HCT116 (cell line): ENCODE results near the gene ZNF223. TPM values are rescaled to one million over a fixed set of nuclear protein-coding genes. Genes with fewer than 3 reads are reported as not detected.

Experiments
- ATAC-seq: fragments of 200-7000 bp; cut with Tn5 transposase; 2 replicates; pipeline ENCODE4 v1.9.1; 2020; ENCODE audit warnings: mild to moderate bottlenecking, moderate library complexity
- BruUV-seq: library from RNA; stranded (reverse); fragments of 400-500 nt; replicated peaks from 2 replicates; lab custom pipeline; 2021; lab: Mats Ljungman, UMichigan
- CTCF ChIA-PET: fragments of 300-600 bp; sonication (Branson Sonifier 250); formaldehyde crosslinking; loops from one replicate; lab custom pipeline; 2021; ENCODE audit warnings: antibody characterized with exemption; lab: Charles Lee
- POLR2A ChIA-PET: fragments of 300-600, 350-600 bp; sonication (Branson Sonifier 250); formaldehyde crosslinking; loops from one replicate; lab custom pipeline; 2021; ENCODE audit warnings: antibody characterized with exemption; lab: Charles Lee
- RAD21 ChIA-PET, 2 experiments: fragments of 300-600 bp; sonication (Branson Sonifier 250); formaldehyde crosslinking; loops; one replicate each; lab custom pipeline; 2023; ENCODE audit warnings: low total read pairs in 2 of 2; ENCODE audit not compliant: uncharacterized antibody in 2 of 2, unreplicated experiment in 2 of 2, low non-redundant PET in 1 of 2; lab: Charles Lee
- DNase-seq: peaks from one replicate; pipeline ENCODE4 v3.0.0-alpha.2; 2010; ENCODE audit warnings: low read depth, low spot score
- H2AFZ ChIP-seq: fragments of 200-600 bp; shearing (Covaris generic), sonication (generic); 2 replicates; pipeline ENCODE4 v1.6.1; 2017; ENCODE audit warnings: low read depth, mixed run types, mixed read lengths, antibody characterized with exemption, low read length; ENCODE audit not compliant: poor library complexity, severe bottlenecking
- H3K27ac ChIP-seq: 2 replicates; pipeline ENCODE4 v1.5.1; 2012; ENCODE audit warnings: low read depth, low read length
- H3K27me3 ChIP-seq: fragments of 200-600 bp; sonication (generic); 2 replicates; pipeline ENCODE4 v1.6.1; 2016; ENCODE audit warnings: mixed run types, low read length, mixed read lengths; ENCODE audit not compliant: insufficient read depth
- H3K36me3 ChIP-seq, 2 experiments: fragments of 200-500 bp in 1 of 2; fragments of 200-600 bp in 1 of 2; sonication (Bioruptor generic) in 1 of 2; sonication (generic) in 1 of 2; 2 replicates each; pipeline versions ENCODE4 v1.5.1 to v1.6.1; 2014 to 2016; ENCODE audit warnings: low read length in 2 of 2, inconsistent platforms in 1 of 2, mixed read lengths in 1 of 2, mixed run types in 1 of 2; ENCODE audit not compliant: insufficient read depth in 2 of 2, control insufficient read depth in 1 of 2
- H3K4me1 ChIP-seq, 2 experiments: fragments of 200-600 bp in 1 of 2; sonication (generic) in 1 of 2; 2 replicates each; pipeline versions ENCODE4 v1.5.1 to v1.6.1; 2012 to 2017; ENCODE audit warnings: low read length in 2 of 2, inconsistent platforms in 1 of 2, mild to moderate bottlenecking in 1 of 2, mixed read lengths in 1 of 2, mixed run types in 1 of 2, moderate library complexity in 1 of 2; ENCODE audit not compliant: insufficient read depth in 2 of 2, control insufficient read depth in 1 of 2
- H3K4me2 ChIP-seq: fragments of 200-600 bp; sonication (generic); 2 replicates; pipeline ENCODE4 v1.6.1; 2017; ENCODE audit warnings: mixed run types, low read length, mixed read lengths
- H3K4me3 ChIP-seq, 2 experiments: fragments of 200-600 bp in 1 of 2; sonication (generic) in 1 of 2; replicated peaks in 1 of 2; 2 replicates each; pipeline ENCODE4 v1.5.1; 2011 to 2016; ENCODE audit warnings: low read length in 2 of 2, control low read depth in 1 of 2, low read depth in 1 of 2, mild to moderate bottlenecking in 1 of 2, mixed read lengths in 1 of 2, mixed run types in 1 of 2
- H3K79me2 ChIP-seq: fragments of 200-600 bp; sonication (generic); 2 replicates; pipeline ENCODE4 v1.6.1; 2017; ENCODE audit warnings: mild to moderate bottlenecking, mixed run types, low read length, moderate library complexity, mixed read lengths; ENCODE audit not compliant: insufficient read depth
- H3K9ac ChIP-seq: fragments of 200-600 bp; sonication (generic); 2 replicates; pipeline ENCODE4 v1.6.1; 2016; ENCODE audit warnings: low read length, mixed read lengths
- H3K9me2 ChIP-seq: fragments of 200-600 bp; sonication (generic), shearing (Covaris generic); 2 replicates; pipeline ENCODE4 v1.6.1; 2017; ENCODE audit warnings: mixed run types, mild to moderate bottlenecking, moderate library complexity; ENCODE audit not compliant: insufficient read depth
- H3K9me3 ChIP-seq, 2 experiments: fragments of 200-500 bp in 1 of 2; fragments of 200-600 bp in 1 of 2; sonication (Bioruptor generic) in 1 of 2; sonication (generic) in 1 of 2; 2 replicates each; pipeline ENCODE4 v1.6.1; 2014 to 2017; ENCODE audit warnings: low read length in 2 of 2, mixed read lengths in 2 of 2, inconsistent platforms in 1 of 2, low read depth in 1 of 2, mild to moderate bottlenecking in 1 of 2, mixed run types in 1 of 2, moderate library complexity in 1 of 2; ENCODE audit not compliant: control insufficient read depth in 1 of 2, insufficient read depth in 1 of 2
- H4K20me1 ChIP-seq: fragments of 200-600 bp; sonication (generic), shearing (Covaris generic); 2 replicates; pipeline ENCODE4 v1.6.1; 2017; ENCODE audit warnings: mixed run types, mild to moderate bottlenecking, moderate library complexity; ENCODE audit not compliant: insufficient read depth
- ATF3 ChIP-seq: IDR thresholded peaks from 2 replicates; pipeline ENCODE4 v1.6.1; 2012
- CBX3 ChIP-seq: IDR thresholded peaks from 2 replicates; pipeline ENCODE4 v1.6.1; 2012; ENCODE audit warnings: low read depth
- CEBPB ChIP-seq: IDR thresholded peaks from 2 replicates; pipeline ENCODE4 v1.6.1; 2012; ENCODE audit warnings: low read depth
- CTCF ChIP-seq, 3 experiments: fragments of 200-600 bp in 1 of 3; sonication (generic) in 1 of 3; IDR thresholded peaks in 2 of 3; conservative IDR thresholded peaks in 1 of 3; 2 replicates each; pipeline ENCODE4 v1.5.1; 2012 to 2017; ENCODE audit warnings: low read depth in 2 of 3, low read length in 2 of 3, antibody characterized with exemption in 1 of 3, borderline replicate concordance in 1 of 3, control low read depth in 1 of 3, mild to moderate bottlenecking in 1 of 3, mixed read lengths in 1 of 3, mixed run types in 1 of 3, moderate library complexity in 1 of 3; ENCODE audit not compliant: insufficient read depth in 1 of 3
- EGR1 ChIP-seq: IDR thresholded peaks from 2 replicates; pipeline ENCODE4 v1.6.1; 2012; ENCODE audit warnings: low read depth
- ELF1 ChIP-seq: IDR thresholded peaks from 2 replicates; pipeline ENCODE4 v1.6.1; 2012; ENCODE audit warnings: low read depth, borderline replicate concordance
- EZH2 ChIP-seq: fragments of 200-600 bp; sonication (generic); IDR thresholded peaks from 2 replicates; pipeline ENCODE4 v1.6.1; 2017; ENCODE audit warnings: antibody characterized with exemption, mixed run types
- FOSL1 ChIP-seq: IDR thresholded peaks from 2 replicates; pipeline ENCODE4 v1.6.1; 2012; ENCODE audit warnings: low read depth
- JUND ChIP-seq: IDR thresholded peaks from 2 replicates; pipeline ENCODE4 v1.6.1; 2012
- MAX ChIP-seq: IDR thresholded peaks from 2 replicates; pipeline ENCODE4 v1.6.1; 2012
- POLR2A ChIP-seq: IDR thresholded peaks from 2 replicates; pipeline ENCODE4 v1.7.0; 2011; ENCODE audit warnings: borderline replicate concordance; ENCODE audit not compliant: insufficient read depth, insufficient read length; ENCODE audit errors: extremely low read depth
- POLR2AphosphoS5 ChIP-seq: IDR thresholded peaks from 2 replicates; pipeline ENCODE4 v1.6.1; 2011; ENCODE audit warnings: mild to moderate bottlenecking, low read depth, low read length, moderate library complexity
- RAD21 ChIP-seq: IDR thresholded peaks from 2 replicates; pipeline ENCODE4 v1.6.1; 2012; ENCODE audit warnings: low read depth, mild to moderate bottlenecking
- REST ChIP-seq: IDR thresholded peaks from 2 replicates; pipeline ENCODE4 v1.6.1; 2012; ENCODE audit warnings: low read depth
- SIN3A ChIP-seq: IDR thresholded peaks from 2 replicates; pipeline ENCODE4 v1.6.1; 2012; ENCODE audit warnings: low read depth
- SP1 ChIP-seq: IDR thresholded peaks from 2 replicates; pipeline ENCODE4 v1.6.1; 2012; ENCODE audit warnings: low read depth
- SRF ChIP-seq: IDR thresholded peaks from 2 replicates; pipeline ENCODE4 v1.6.1; 2012; ENCODE audit warnings: low read depth
- TCF7L2 ChIP-seq: IDR thresholded peaks from 2 replicates; pipeline ENCODE4 v1.7.0; 2011; ENCODE audit warnings: borderline replicate concordance, inconsistent platforms; ENCODE audit not compliant: insufficient read depth, insufficient read length; ENCODE audit errors: extremely low read depth
- YY1 ChIP-seq: IDR thresholded peaks from 2 replicates; pipeline ENCODE4 v1.6.1; 2011; ENCODE audit warnings: low read length, low read depth, moderate library complexity, mild to moderate bottlenecking; ENCODE audit not compliant: insufficient replicate concordance; ENCODE audit errors: extremely low read depth
- ZFX ChIP-seq: fragments of 450-650 bp; IDR thresholded peaks from 2 replicates; pipeline ENCODE4 v1.6.1; 2017
- ZNF274 ChIP-seq: fragments of 200-500 bp; sonication (Bioruptor generic); IDR thresholded peaks from 2 replicates; pipeline ENCODE4 v1.6.1; 2014; ENCODE audit warnings: mild to moderate bottlenecking, low read depth, low read length, inconsistent platforms
- intact Hi-C: fragments of 100-400 bp; cut with micrococcal nuclease; formaldehyde crosslinking; loops from 2 replicates; pipeline ENCODE4 v1.10.0; 2022
- total RNA-seq: library from RNA; stranded (reverse); gene quantifications from one replicate; pipeline ENCODE4 v1.2.1, GENCODE V29; 2021; ENCODE audit not compliant: unreplicated experiment

The ZNF223 gene
- total RNA-seq, 1 experiment from 2014 or later = 0.27 TPM

GRCh38 chr19:44113138-44113783 lies 61.4 kb downstream of the ZNF223 start, which contains the start of gene ZNF225:
TSS of gene ZNF225 (plus strand) at chr19:44113399. CDS start at chr19:44115828, 2,429 bp downstream.
- Histone ChIP-seq H3K9ac (peak within 1 kb of the TSS; percentile 51), H3K4me2 (peak within 1 kb of the TSS; percentile 90), H3K79me2 (no peaks in the 10 kb centered on the region), H4K20me1 (no peaks in the 10 kb centered on the region), H3K27me3 (no peaks in the 10 kb centered on the region), H2AFZ (peak within 1 kb of the TSS; percentile 81), H3K36me3 (peaks cover 3% of the 10 kb centered on the region in 2 experiments; a peak in 1 of 4 replicates), H3K4me3 (peak within 1 kb of the TSS; percentile 72 to 87), H3K9me3 (no peaks in the 10 kb centered on the region), H3K4me1 (peaks cover 2 to 10% of the 10 kb centered on the region in 2 experiments; a peak in 1 of 4 replicates), H3K9me2 (no peaks in the 10 kb centered on the region), H3K27ac (peak within 1 kb of the TSS; percentile 34)
- ChIA-PET CTCF (no interaction called here), POLR2A (interaction anchor here (1.0 kb wide), 1 partner anchor 52 kb away, joined by 6 read pairs; the partner anchor contains the start of gene ZNF226), RAD21 (no interaction called here)
- BruUV-seq = no TSS peak
- intact Hi-C loops = loop anchor here (1.0 to 2.0 kb wide), 5 partner anchors 18 to 192 kb away; partner anchors contain the start of genes ZNF224, ZNF227, ZNF230 and ZNF235
- DNase-seq (peak; percentile 97), ATAC-seq (peak; percentile 98)
- TF ChIP-seq POLR2A = peak; percentile 63
- no peak for TF ChIP-seq CTCF (IDR thresholded peaks at IDR 0.05 in 2 of 3, conservative IDR thresholded peaks at IDR 0.05 in 1 of 3; ENCODE audit: borderline replicate concordance in 1 of 3, insufficient read depth in 1 of 3, low read depth in 2 of 3, low read length in 2 of 3)
- no peak for TF ChIP-seq FOSL1
- TF ChIP-seq ZNF274 = no peak
- TF ChIP-seq ELF1 = peak; percentile 92
- TF ChIP-seq RAD21 = peak; percentile 19; the same call in 1 of the 2 replicates
- TF ChIP-seq REST = no peak
- no peak for TF ChIP-seq EZH2
- peak; percentile 82 for TF ChIP-seq YY1
- TF ChIP-seq CEBPB = no peak
- TF ChIP-seq ZFX = no peak
- TF ChIP-seq CBX3 = peak; percentile 84
- peak; percentile 52 for TF ChIP-seq MAX
- TF ChIP-seq TCF7L2 = peak; percentile 26
- no peak for TF ChIP-seq JUND
- TF ChIP-seq ATF3 = no peak
- TF ChIP-seq EGR1 = no peak
- peak; percentile 84 for TF ChIP-seq SP1
- peak; percentile 57; the same call in 1 of the 2 replicates for TF ChIP-seq SRF
- TF ChIP-seq SIN3A = peak; percentile 49; the same call in 1 of the 2 replicates
- TF ChIP-seq POLR2AphosphoS5 = peak; percentile 75
